ENCODE measurements around the gene TLCD3A.
A peak's percentile ranks its signal among the peaks of the same experiment; 100 is the strongest.
"Not testable (repeated sequence)": the region's sequence is repeated elsewhere in the genome, so short reads cannot be mapped to it uniquely, and the experiment has no call there.

The TLCD3A gene

GRCh38 chr17:743139-743538 lies 10.7 kb downstream of the TLCD3A start:
- in situ Hi-C loops (cut with HindIII; ENCODE audit: low pct_ligation_motif_present, low pct_unique_long_range_greater_than_20kb, low sequenced_read_pairs), result no loop called here
- DNase-seq, result no peak

GRCh38 chr17:744937-745336 lies 12.5 kb downstream of the TLCD3A start:
- DNase-seq, result no peak
- in situ Hi-C loops (cut with HindIII; ENCODE audit: low pct_ligation_motif_present, low pct_unique_long_range_greater_than_20kb, low sequenced_read_pairs), result no loop called here

- DNase-seq, result no peak
- in situ Hi-C loops (cut with HindIII; ENCODE audit: low pct_ligation_motif_present, low pct_unique_long_range_greater_than_20kb, low sequenced_read_pairs), result no loop called here
Observed at GRCh38 chr17:745406-745805, 13.0 kb downstream of the TLCD3A start.

- in situ Hi-C loops (cut with HindIII; ENCODE audit: low pct_ligation_motif_present, low pct_unique_long_range_greater_than_20kb, low sequenced_read_pairs), result no loop called here
- no peak for DNase-seq
Observed at GRCh38 chr17:746181-746580, 13.8 kb downstream of the TLCD3A start.

- DNase-seq, result no peak
- in situ Hi-C loops (cut with HindIII; ENCODE audit: low pct_ligation_motif_present, low pct_unique_long_range_greater_than_20kb, low sequenced_read_pairs), result no loop called here
Observed at GRCh38 chr17:746783-747629, 14.6 kb downstream of the TLCD3A start.

DNA sequence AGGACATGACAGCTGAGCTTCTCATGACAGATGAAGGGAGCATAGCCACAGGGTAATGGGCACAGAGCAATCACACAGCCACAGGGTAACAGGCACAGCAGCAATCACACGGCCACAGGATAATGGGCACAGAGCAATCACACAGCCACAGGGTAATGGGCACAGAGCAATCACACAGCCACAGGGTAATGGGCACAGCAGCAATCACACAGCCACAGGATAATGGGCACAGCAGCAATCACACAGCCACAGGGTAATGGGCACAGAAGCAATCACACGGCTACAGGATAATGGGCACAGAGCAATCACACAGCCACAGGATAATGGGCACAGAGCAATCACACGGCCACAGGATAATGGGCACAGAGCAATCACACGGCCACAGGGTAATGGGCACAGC lies 16.2 kb downstream of the TLCD3A start:
- in situ Hi-C loops (cut with HindIII; ENCODE audit: low pct_ligation_motif_present, low pct_unique_long_range_greater_than_20kb, low sequenced_read_pairs); DNase-seq: not testable (repeated sequence)

GRCh38 chr17:749359-749758 lies 17.0 kb downstream of the TLCD3A start:
- DNase-seq; in situ Hi-C loops (cut with HindIII; ENCODE audit: low pct_ligation_motif_present, low pct_unique_long_range_greater_than_20kb, low sequenced_read_pairs): not testable (repeated sequence)

- in situ Hi-C loops (cut with HindIII; ENCODE audit: low pct_ligation_motif_present, low pct_unique_long_range_greater_than_20kb, low sequenced_read_pairs), result no loop called here
Observed at GRCh38 chr17:750431-751037, 18.1 kb downstream of the TLCD3A start.

GRCh38 chr17:751269-752001 lies 19.0 kb downstream of the TLCD3A start:
- peak; percentile 55 for DNase-seq
- in situ Hi-C loops (cut with HindIII; ENCODE audit: low pct_ligation_motif_present, low pct_unique_long_range_greater_than_20kb, low sequenced_read_pairs), result no loop called here

More at GRCh38 chr17:750431-751037, 18.1 kb downstream of the TLCD3A start:
- no peak for DNase-seq

DNA sequence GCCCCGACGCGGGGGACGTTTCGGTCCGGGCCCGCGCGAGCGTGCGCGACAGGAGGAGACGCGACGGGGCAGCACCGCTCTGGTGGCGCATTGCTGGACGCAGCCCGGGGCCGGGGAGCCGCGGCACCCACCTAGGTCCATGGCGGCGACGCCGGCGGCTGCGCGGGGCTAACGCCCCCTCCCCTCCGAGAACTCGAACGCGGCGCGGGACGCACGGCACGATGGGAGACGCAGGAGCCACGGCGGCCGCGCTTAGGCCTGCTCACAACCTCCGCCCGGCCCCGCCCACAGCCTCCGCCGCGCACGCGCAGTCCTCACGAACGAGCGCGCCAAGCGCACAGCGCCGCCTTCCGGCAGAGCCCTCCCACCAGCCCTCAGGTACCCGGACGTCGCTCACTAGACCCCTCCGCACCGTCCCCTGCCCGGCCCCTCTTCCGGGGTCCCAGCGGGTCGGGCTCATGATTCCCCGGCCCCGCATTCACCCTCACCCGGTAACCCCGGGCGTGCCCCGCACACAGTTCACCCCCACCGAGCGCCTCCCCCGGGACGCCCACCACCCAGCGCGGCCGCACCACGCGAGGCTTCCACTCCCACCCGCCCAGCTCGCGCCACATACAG lies 19.7 kb downstream of the TLCD3A start, which contains the start of gene GEMIN4:
TSS of gene GEMIN4 (minus strand) at position 263 of the 618 bp plus-strand sequence. CDS start at position 141, 122 bp downstream.
- in situ Hi-C loops (cut with HindIII; ENCODE audit: low pct_ligation_motif_present, low pct_unique_long_range_greater_than_20kb, low sequenced_read_pairs), result no loop called here
- peak; percentile 88 for DNase-seq

GRCh38 chr17:752620-753219 lies 20.3 kb downstream of the TLCD3A start:
- peak; percentile 36 for DNase-seq
- in situ Hi-C loops (cut with HindIII; ENCODE audit: low pct_ligation_motif_present, low pct_unique_long_range_greater_than_20kb, low sequenced_read_pairs), result no loop called here

GRCh38 chr17:753418-753817 lies 21.0 kb downstream of the TLCD3A start:
- DNase-seq, result no peak
- in situ Hi-C loops (cut with HindIII; ENCODE audit: low pct_ligation_motif_present, low pct_unique_long_range_greater_than_20kb, low sequenced_read_pairs), result no loop called here

GRCh38 chr17:755319-755961 lies 23.0 kb downstream of the TLCD3A start:
- in situ Hi-C loops (cut with HindIII; ENCODE audit: low pct_ligation_motif_present, low pct_unique_long_range_greater_than_20kb, low sequenced_read_pairs); DNase-seq: not testable (repeated sequence)

DNA sequence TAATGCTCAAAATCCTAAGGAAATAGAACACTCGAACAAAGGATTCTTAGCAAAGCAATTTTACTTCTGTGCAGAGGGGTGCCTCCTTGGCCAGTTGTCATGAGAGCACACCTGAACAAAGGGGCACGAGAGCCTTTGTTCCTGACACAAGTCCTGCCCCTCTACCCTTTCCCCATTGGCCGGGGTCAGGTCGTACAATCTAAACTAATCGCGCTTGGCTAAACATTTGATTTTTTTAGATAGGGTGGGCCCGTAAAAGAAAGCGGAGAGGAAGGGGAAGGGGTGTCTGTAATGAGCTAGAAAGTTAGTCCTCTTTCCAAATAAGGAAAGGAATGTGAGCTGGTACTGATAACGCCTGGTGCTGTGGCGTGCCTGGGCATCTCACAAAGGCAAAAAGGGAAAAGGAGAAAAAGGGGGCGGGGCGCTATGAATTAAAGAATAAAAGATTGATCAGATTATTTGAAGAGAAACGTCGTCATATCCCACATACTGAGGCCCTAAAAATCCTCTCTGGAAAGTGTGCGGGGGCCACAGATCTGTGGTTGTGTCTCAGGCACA lies 23.7 kb downstream of the TLCD3A start:
- DNase-seq; in situ Hi-C loops (cut with HindIII; ENCODE audit: low pct_ligation_motif_present, low pct_unique_long_range_greater_than_20kb, low sequenced_read_pairs): not testable (repeated sequence)

GRCh38 chr17:759964-760363 lies 27.6 kb downstream of the TLCD3A start:
- in situ Hi-C loops (cut with HindIII; ENCODE audit: low pct_ligation_motif_present, low pct_unique_long_range_greater_than_20kb, low sequenced_read_pairs), result no loop called here
- DNase-seq, result no peak

GRCh38 chr17:760371-760770 lies 28.0 kb downstream of the TLCD3A start:
- in situ Hi-C loops (cut with HindIII; ENCODE audit: low pct_ligation_motif_present, low pct_unique_long_range_greater_than_20kb, low sequenced_read_pairs), result no loop called here
- DNase-seq, result no peak

GRCh38 chr17:767076-767475 lies 34.7 kb downstream of the TLCD3A start:
- no peak for DNase-seq
- in situ Hi-C loops (cut with HindIII; ENCODE audit: low pct_ligation_motif_present, low pct_unique_long_range_greater_than_20kb, low sequenced_read_pairs), result no loop called here

GRCh38 chr17:773016-773415 lies 40.6 kb downstream of the TLCD3A start:
- in situ Hi-C loops (cut with HindIII; ENCODE audit: low pct_ligation_motif_present, low pct_unique_long_range_greater_than_20kb, low sequenced_read_pairs), result no loop called here
- no peak for DNase-seq
